GM21723 (cell line): ENCODE data around the gene FBP1.
"Not testable (repeated sequence)": the region's sequence is repeated elsewhere in the genome, so short reads cannot be mapped to it uniquely, and the experiment has no call there.

Source experiments
- ATAC-seq: cut with Tn5 transposase; IDR thresholded peaks from one replicate; pipeline ENCODE4 v1.9.1; 2021; ENCODE audit warnings: mild to moderate bottlenecking, moderate library complexity; ENCODE audit not compliant: unreplicated experiment

FBP1 gene

GRCh38 chr9:94586316-94586715 lies 53.0 kb downstream of the FBP1 start:
- no peak for ATAC-seq

GRCh38 chr9:94584555-94584954 lies 54.8 kb downstream of the FBP1 start:
- ATAC-seq = no peak

- no peak for ATAC-seq
Observed at GRCh38 chr9:94581728-94582127, 57.6 kb downstream of the FBP1 start.

GRCh38 chr9:94577571-94577970 lies 61.7 kb downstream of the FBP1 start:
- ATAC-seq = no peak

- no peak for ATAC-seq
Observed at GRCh38 chr9:94577036-94577435, 62.3 kb downstream of the FBP1 start.

GRCh38 chr9:94576131-94576530 lies 63.2 kb downstream of the FBP1 start:
- no peak for ATAC-seq

GRCh38 chr9:94568972-94569712 lies 70.2 kb downstream of the FBP1 start:
- no peak for ATAC-seq

- ATAC-seq = no peak
Observed at GRCh38 chr9:94568250-94568889, 70.9 kb downstream of the FBP1 start.

GRCh38 chr9:94567271-94567670 lies 72.0 kb downstream of the FBP1 start:
- ATAC-seq = no peak

- ATAC-seq = no peak
Observed at GRCh38 chr9:94566550-94566949, 72.8 kb downstream of the FBP1 start.

GRCh38 chr9:94564279-94564678 lies 75.0 kb downstream of the FBP1 start:
- not testable (repeated sequence) for ATAC-seq

- no peak for ATAC-seq
Observed at GRCh38 chr9:94563548-94563947, 75.8 kb downstream of the FBP1 start.

GRCh38 chr9:94560237-94560636 lies 79.1 kb downstream of the FBP1 start:
- ATAC-seq = no peak

- no peak for ATAC-seq
Observed at GRCh38 chr9:94557376-94557775, 81.9 kb downstream of the FBP1 start.

GRCh38 chr9:94554439-94555331 lies 84.6 kb downstream of the FBP1 start, which contains the start of gene PCAT7:
TSS of gene PCAT7 (plus strand) at chr9:94555083.
- ATAC-seq = no peak

GRCh38 chr9:94554078-94554438 lies 85.3 kb downstream of the FBP1 start:
- no peak for ATAC-seq
